ENCODE measurements around the gene ST6GALNAC1. TPM values are rescaled to one million over a fixed set of nuclear protein-coding genes. Genes with fewer than 3 reads are reported as not detected.

ST6GALNAC1 gene
- polyA plus RNA-seq, 1 experiment: not detected

GRCh38 chr17:76577876-76578275, 65.7 kb downstream of the ST6GALNAC1 start:
- Histone ChIP-seq H3K27me3 (ENCODE audit: control insufficient read depth, insufficient read depth, low read length) (peaks cover 3% of the 10 kb centered on the region), H3K27ac (ENCODE audit: low read depth, low read length) (no peak overlapping the region), H3K9me3 (ENCODE audit: control insufficient read depth, insufficient read depth, low read length) (no peaks in the 10 kb centered on the region), H3K4me3 (ENCODE audit: low read depth, low read length) (no peak overlapping the region)
- no peak for DNase-seq (ENCODE audit: low read depth, low spot score)
- POLR2A ChIA-PET: no interaction called here
- no peak for TF ChIP-seq CTCF (IDR thresholded peaks at IDR 0.05; ENCODE audit: low read depth, low read length)
- CTCF ChIA-PET: interaction anchor here (0.9 to 2.3 kb wide), 2 partner anchors 46 to 54 kb away, joined by 3 to 12 read pairs; no protein-coding TSS in a partner anchor

GRCh38 chr17:76576189-76576588, 67.4 kb downstream of the ST6GALNAC1 start:
- H3K4me3 ChIP-seq (ENCODE audit: low read depth, low read length): no peak overlapping the region
- ChIA-PET CTCF (interaction anchor here (0.6 to 1.7 kb wide), 2 partner anchors 17 to 48 kb away, joined by 4 to 8 read pairs; no protein-coding TSS in a partner anchor), POLR2A (interaction anchor here (0.6 kb wide), 1 partner anchor 114 kb away, joined by 5 read pairs; no protein-coding TSS in a partner anchor)
- H3K27ac ChIP-seq (ENCODE audit: low read depth, low read length): no peak overlapping the region
- H3K27me3 ChIP-seq (ENCODE audit: control insufficient read depth, insufficient read depth, low read length): no peaks in the 10 kb centered on the region
- H3K9me3 ChIP-seq (ENCODE audit: control insufficient read depth, insufficient read depth, low read length): no peaks in the 10 kb centered on the region
- TF ChIP-seq CTCF (IDR thresholded peaks at IDR 0.05; ENCODE audit: low read depth, low read length): no peak
- DNase-seq (ENCODE audit: low read depth, low spot score): no peak

- H3K27me3 ChIP-seq (ENCODE audit: control insufficient read depth, insufficient read depth, low read length): no peaks in the 10 kb centered on the region
- TF ChIP-seq CTCF (IDR thresholded peaks at IDR 0.05; ENCODE audit: low read depth, low read length): no peak
- ChIA-PET CTCF (interaction anchor here (1.7 kb wide), 1 partner anchor 48 kb away, joined by 8 read pairs; no protein-coding TSS in a partner anchor), POLR2A (interaction anchor here (0.6 kb wide), 1 partner anchor 114 kb away, joined by 5 read pairs; no protein-coding TSS in a partner anchor)
- H3K27ac ChIP-seq (ENCODE audit: low read depth, low read length): no peak overlapping the region
- DNase-seq (ENCODE audit: low read depth, low spot score): no peak
- H3K4me3 ChIP-seq (ENCODE audit: low read depth, low read length): no peak overlapping the region
- peaks cover 6% of the 10 kb centered on the region for H3K9me3 ChIP-seq (ENCODE audit: control insufficient read depth, insufficient read depth, low read length)
Observed at GRCh38 chr17:76575570-76575969, 68.0 kb downstream of the ST6GALNAC1 start.

Small RNA genes lying within 50 kb of the gene (small RNA-seq; reads per million reads assigned to genes)
- gene AC015802.2 (ENCODE audit: insufficient read length, low read depth) (not detected), gene RNU6-227P (ENCODE audit: insufficient read length, low read depth) (not detected)

Other genes with a start within 250 kb of the ST6GALNAC1 start
- gene UBE2O, start 190.6 kb downstream of the ST6GALNAC1 start, polyA plus RNA-seq (2011; rRNA removed): 14.2 and 14.5 TPM in 2 replicates
- gene AANAT, start 176.2 kb downstream of the ST6GALNAC1 start, polyA plus RNA-seq (2011; rRNA removed): 0.12 TPM in 1 of 2 replicates, not detected in the other
- gene RHBDF2, start 142.3 kb downstream of the ST6GALNAC1 start, polyA plus RNA-seq (2011; rRNA removed): 5.4 and 8.7 TPM in 2 replicates
- gene CYGB, start 106.0 kb downstream of the ST6GALNAC1 start, polyA plus RNA-seq (2011; rRNA removed): 7.4 and 7.7 TPM in 2 replicates
- 0.69 and 1.9 TPM in 2 replicates for gene PRCD, start 103.7 kb downstream of the ST6GALNAC1 start, polyA plus RNA-seq (2011; rRNA removed)
- gene ST6GALNAC2, start 57.9 kb downstream of the ST6GALNAC1 start, polyA plus RNA-seq (2011; rRNA removed): 0.17 and 0.36 TPM in 2 replicates
- 222 and 265 TPM in 2 replicates for gene MXRA7, start 67.2 kb upstream of the ST6GALNAC1 start, polyA plus RNA-seq (2011; rRNA removed)
- gene JMJD6, start 82.8 kb upstream of the ST6GALNAC1 start, polyA plus RNA-seq (2011; rRNA removed): 12.4 and 17.3 TPM in 2 replicates
- 46.8 and 54.4 TPM in 2 replicates for gene METTL23, start 83.1 kb upstream of the ST6GALNAC1 start, polyA plus RNA-seq (2011; rRNA removed)
- gene SRSF2, start 93.6 kb upstream of the ST6GALNAC1 start, polyA plus RNA-seq (2011; rRNA removed): 170 and 184 TPM in 2 replicates
- 20.3 and 21.1 TPM in 2 replicates for gene MFSD11, start 94.4 kb upstream of the ST6GALNAC1 start, polyA plus RNA-seq (2011; rRNA removed)
- 0.69 and 0.81 TPM in 2 replicates for gene MGAT5B, start 224.6 kb upstream of the ST6GALNAC1 start, polyA plus RNA-seq (2011; rRNA removed)

Data from AG04450 (cell line).